HepG2 (cell line): ENCODE data around the gene NYNRIN. TPM values are rescaled to one million over a fixed set of nuclear protein-coding genes. Genes with fewer than 3 reads are reported as not detected.

Experiments used
- ATF1 ChIP-seq: IDR thresholded peaks from 2 replicates; pipeline ENCODE4 v1.6.1; 2016; ENCODE audit warnings: mild to moderate bottlenecking, control low read depth
- E2F5 ChIP-seq: sonication (generic); formaldehyde crosslinking; conservative IDR thresholded peaks from 2 replicates; pipeline ENCODE4 v1.4.0; 2020; ENCODE audit warnings: missing genetic modification reagents
- GLI4 ChIP-seq: sonication (generic); formaldehyde crosslinking; IDR thresholded peaks from 2 replicates; pipeline ENCODE4 v1.5.1; 2020; ENCODE audit warnings: missing genetic modification reagents, mild to moderate bottlenecking, moderate library complexity, borderline replicate concordance
- HBP1 ChIP-seq: IDR thresholded peaks from 2 replicates; pipeline ENCODE4 v1.6.1; 2016; ENCODE audit warnings: low read depth, control low read depth
- MXI1 ChIP-seq: IDR thresholded peaks from 3 replicates; pipeline ENCODE4 v1.6.1; 2012; ENCODE audit warnings: low read depth, low read length, inconsistent platforms, borderline replicate concordance
- NFIC ChIP-seq: IDR thresholded peaks from 2 replicates; pipeline ENCODE4 v1.6.1; 2012; ENCODE audit warnings: mild to moderate bottlenecking, low read length, inconsistent platforms
- STAT5B ChIP-seq: sonication (generic); formaldehyde crosslinking; IDR thresholded peaks from 2 replicates; pipeline ENCODE4 v1.4.0; 2020; ENCODE audit warnings: missing genetic modification reagents
- SYNCRIP ChIP-seq: fragments of 200-400 bp; formaldehyde crosslinking; IDR thresholded peaks from 2 replicates; pipeline ENCODE4 v1.6.1; 2018; ENCODE audit warnings: mild to moderate bottlenecking, low read depth, low read length; ENCODE audit not compliant: insufficient read depth
- THAP11 ChIP-seq: IDR thresholded peaks from 2 replicates; pipeline ENCODE4 v1.6.1; 2016; ENCODE audit warnings: missing biosample characterization, missing genetic modification reagents
- TRAFD1 ChIP-seq: sonication (generic); formaldehyde crosslinking; IDR thresholded peaks from 2 replicates; pipeline ENCODE4 v1.5.1; 2020; ENCODE audit warnings: missing genetic modification reagents, mild to moderate bottlenecking, borderline replicate concordance
- ZBTB14 ChIP-seq: sonication (generic); formaldehyde crosslinking; IDR thresholded peaks from 2 replicates; pipeline ENCODE4 v1.4.0; 2020; ENCODE audit warnings: missing genetic modification reagents
- ZBTB33 ChIP-seq: sonication (generic); formaldehyde crosslinking; IDR thresholded peaks from 2 replicates; pipeline ENCODE4 v1.4.0; 2020; ENCODE audit warnings: missing genetic modification reagents
- ZBTB4 ChIP-seq: sonication (generic); formaldehyde crosslinking; IDR thresholded peaks from 2 replicates; pipeline ENCODE4 v1.4.0; 2020; ENCODE audit warnings: missing genetic modification reagents, mild to moderate bottlenecking, borderline replicate concordance
- ZNF143 ChIP-seq: sonication (generic); formaldehyde crosslinking; IDR thresholded peaks from 2 replicates; pipeline ENCODE4 v1.4.0; 2020; ENCODE audit warnings: missing genetic modification reagents
- ZNF614 ChIP-seq: IDR thresholded peaks from 2 replicates; pipeline ENCODE4 v1.6.1; 2018; ENCODE audit warnings: missing biosample characterization, missing genetic modification reagents, inconsistent platforms, borderline replicate concordance
- ZNF740 ChIP-seq: sonication (generic); formaldehyde crosslinking; IDR thresholded peaks from 2 replicates; pipeline ENCODE4 v1.4.0; 2020; ENCODE audit warnings: missing genetic modification reagents
- ZNF775 ChIP-seq: sonication (generic); formaldehyde crosslinking; IDR thresholded peaks from 2 replicates; pipeline ENCODE4 v1.4.0; 2020; ENCODE audit warnings: missing genetic modification reagents, mild to moderate bottlenecking, moderate library complexity, borderline replicate concordance
- polyA plus RNA-seq, 8 experiments: library from polyadenylated mRNA; depleted of rRNA in 3 of 8; stranded (reverse) in 7 of 8; unstranded in 1 of 8; fragments of >200 nt; fragmentation: Illumina TruSeq in 4 of 8; extraction: Trizol in 4 of 8; gene quantifications; 2 replicates each; pipeline versions ENCODE4 v1.2.1 to v1.2.3, GENCODE V29; 2011 to 2016; ENCODE audit warnings: low read depth in 4 of 8, missing spikeins in 1 of 8, mixed read lengths in 1 of 8; ENCODE audit not compliant: insufficient read depth in 1 of 8
- total RNA-seq, 5 experiments: library from RNA; depleted of rRNA; stranded (reverse); fragments of >200 nt; fragmentation: Illumina TruSeq; extraction: Trizol; gene quantifications; 2 replicates each; pipeline ENCODE4 v1.2.3, GENCODE V29; 2016; ENCODE audit warnings: low read depth in 1 of 5

The NYNRIN gene
- total and polyA plus RNA-seq, 2 of the 13 experiments (the other 11 are each of a cell fraction or from before 2014, with no cell fraction given): 0.63 to 1.1 TPM

GRCh38 chr14:24366721-24367513, 31.9 kb upstream of the NYNRIN start (continued):
- TF ChIP-seq SYNCRIP (no peak), ZNF740 (peak; percentile 91), NFIC (no peak), ZNF614 (no peak), ZBTB14 (CRISPR knock-in tag) (no peak), THAP11 (CRISPR knock-in tag) (peak; percentile 51; the same call in 1 of the 2 replicates), ZNF143 (CRISPR knock-in tag) (no peak), ATF1 (CRISPR knock-in tag) (no peak), TRAFD1 (peak; percentile 26; the same call in 1 of the 2 replicates), HBP1 (CRISPR knock-in tag) (no peak; the same call in 1 of the 2 replicates), ZBTB4 (CRISPR knock-in tag) (no peak), GLI4 (CRISPR knock-in tag) (peak; percentile 26), STAT5B (CRISPR knock-in tag) (no peak), ZNF775 (CRISPR knock-in tag) (peak; percentile 48; the same call in 1 of the 2 replicates), ZBTB33 (CRISPR knock-in tag) (no peak), MXI1 (peak; percentile 66; the same call in 1 of the 3 replicates), E2F5 (CRISPR knock-in tag) (no peak)
